TTC549 (cell line): ENCODE data around the gene GNAT3.

Experiments used
- FAIRE-seq: peaks from 2 replicates; lab custom pipeline; 2012; peaks lifted over from hg19 to GRCh38; lab: Jason Lieb, UNC

GNAT3 gene

DNA sequence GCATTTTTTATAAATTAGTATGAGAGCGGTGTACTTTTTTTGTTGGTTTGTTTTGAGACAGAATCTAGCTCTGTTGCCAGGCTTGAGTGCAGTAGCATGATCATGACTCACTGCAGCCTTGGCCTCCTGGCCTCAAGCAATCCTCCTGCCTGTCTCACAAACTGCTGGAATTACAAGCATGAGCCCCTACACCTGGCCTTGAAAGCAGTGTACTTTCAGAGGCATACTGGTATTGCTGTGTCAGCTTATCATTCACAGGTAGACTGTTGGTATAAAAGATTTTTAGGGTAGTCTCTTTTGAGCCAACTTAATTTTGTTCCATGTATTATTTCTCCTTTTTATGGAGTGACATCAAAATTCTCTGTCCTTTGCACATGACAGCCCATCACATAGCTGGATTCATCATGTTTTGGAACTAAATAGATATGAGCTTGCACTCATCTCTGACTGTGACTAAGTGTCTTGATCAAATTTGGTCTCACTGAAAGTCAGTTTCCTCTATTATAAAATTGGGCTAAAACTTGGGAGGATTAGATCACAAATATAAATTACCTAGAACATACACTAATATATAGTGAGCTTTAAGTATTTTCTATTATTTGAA, 12.4 kb downstream of the GNAT3 start:
- no peak for FAIRE-seq

DNA sequence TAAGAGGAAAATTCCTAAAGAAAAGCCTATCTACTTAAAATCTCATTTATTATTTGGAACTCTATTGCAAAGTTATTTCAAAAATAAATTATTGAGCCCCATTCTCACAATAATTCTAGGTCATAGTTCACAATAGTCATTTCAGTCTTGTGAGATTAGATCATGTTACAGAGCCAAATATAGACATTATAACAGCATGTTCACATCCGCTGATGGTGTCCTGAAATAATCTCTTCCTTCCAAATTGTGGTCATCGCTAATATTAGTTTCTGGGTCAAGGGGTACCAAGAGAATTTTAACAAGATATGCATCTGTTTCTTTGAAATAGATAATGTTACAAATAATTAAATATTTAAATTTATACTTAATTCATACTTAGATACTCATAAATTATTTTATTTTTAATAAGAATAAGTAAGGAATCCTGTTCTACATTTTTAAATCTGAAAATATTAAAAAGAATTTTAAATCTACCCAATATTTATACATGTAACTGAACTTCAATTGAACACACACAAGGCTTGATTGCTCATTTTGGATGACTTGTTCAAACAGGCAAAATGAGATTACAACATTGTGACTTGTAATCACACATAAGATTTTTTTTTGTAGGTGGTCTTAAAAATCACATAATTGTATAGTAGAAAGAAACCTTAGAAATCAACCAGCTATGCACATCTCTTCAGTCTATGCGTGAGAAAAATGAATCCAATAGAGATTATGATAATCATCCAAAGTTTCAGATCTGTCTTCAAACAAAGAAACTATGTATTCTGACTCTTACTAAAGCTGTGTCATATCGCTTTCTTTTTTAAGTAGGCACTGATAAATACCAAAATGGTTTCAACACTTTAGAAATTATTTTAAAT, 13.1 kb downstream of the GNAT3 start:
- FAIRE-seq = peak; percentile 62

GRCh38 chr7:80496586-80496985, 15.3 kb downstream of the GNAT3 start:
- no peak for FAIRE-seq

DNA sequence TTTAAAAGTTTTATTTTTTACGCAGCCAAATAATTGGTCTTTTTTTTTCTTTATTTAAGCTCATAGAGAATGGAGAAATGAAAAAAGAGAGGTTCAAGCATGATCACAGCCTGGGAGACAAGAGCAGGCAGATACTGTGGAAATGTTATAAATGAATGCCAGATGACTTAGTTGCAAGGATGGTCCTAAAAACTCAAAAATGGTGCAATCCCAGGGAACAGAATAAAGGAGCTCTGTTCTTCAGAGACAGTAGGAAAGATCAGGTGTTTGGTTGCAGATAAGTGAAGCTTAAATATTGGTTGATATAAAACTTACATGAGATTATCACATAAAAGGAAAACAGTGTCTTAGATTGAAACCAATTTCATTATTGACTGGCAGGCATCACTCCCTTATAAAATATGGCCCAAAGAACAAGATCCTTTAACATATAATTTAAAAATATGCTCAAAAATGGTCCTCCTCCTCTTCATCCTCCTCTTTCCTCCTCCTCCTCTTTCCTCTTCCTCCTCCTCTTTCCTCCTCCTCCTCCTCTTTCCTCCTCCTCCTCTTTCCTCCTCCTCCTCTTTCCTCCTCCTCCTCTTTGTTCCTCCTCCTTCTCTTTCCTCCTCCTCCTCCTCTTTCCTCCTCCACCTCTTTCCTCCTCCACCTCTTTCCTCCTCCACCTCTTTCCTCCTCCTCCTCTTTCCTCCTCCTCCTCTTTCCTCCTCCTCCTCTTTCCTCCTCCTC, 18.6 kb downstream of the GNAT3 start:
- FAIRE-seq = no peak

DNA sequence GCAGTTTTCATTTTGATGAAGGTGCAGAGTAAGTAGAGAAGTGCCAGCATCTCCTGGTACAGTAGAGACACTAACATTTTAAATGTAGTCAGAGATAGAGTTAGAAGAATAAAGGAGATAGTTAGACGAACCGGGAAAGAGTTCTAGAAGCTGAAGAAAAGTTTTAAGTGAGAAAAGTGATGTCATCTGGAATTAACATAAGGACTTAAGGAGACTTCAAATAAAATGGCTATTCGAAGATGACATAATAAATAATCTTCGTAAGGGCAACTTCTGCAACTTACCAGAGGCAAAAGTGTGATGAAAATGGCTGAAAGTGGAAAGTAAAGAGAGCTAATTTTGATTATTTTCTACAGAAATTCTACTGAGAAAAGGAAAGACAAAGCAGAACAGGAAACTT, 20.4 kb downstream of the GNAT3 start:
- no peak for FAIRE-seq

GRCh38 chr7:80488851-80489370, 23.0 kb downstream of the GNAT3 start:
- FAIRE-seq = no peak

DNA sequence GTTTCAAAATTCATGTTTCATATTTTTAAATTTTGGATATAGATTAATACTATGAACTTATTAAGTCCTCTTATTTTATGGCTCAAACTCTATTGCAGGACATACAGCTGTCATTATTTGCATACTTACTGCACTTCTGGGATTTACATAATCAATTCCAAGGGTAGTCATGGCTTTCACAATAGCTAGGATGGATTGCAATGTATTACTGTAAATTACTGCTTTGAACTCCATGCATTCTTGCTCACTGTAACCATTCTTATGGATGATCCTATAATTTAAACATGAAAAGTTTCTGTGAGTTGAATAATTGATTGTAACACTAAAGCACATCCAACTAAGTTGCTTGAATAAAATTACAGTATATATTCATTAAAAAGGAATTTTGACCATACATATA, 23.5 kb downstream of the GNAT3 start:
- FAIRE-seq = no peak

DNA sequence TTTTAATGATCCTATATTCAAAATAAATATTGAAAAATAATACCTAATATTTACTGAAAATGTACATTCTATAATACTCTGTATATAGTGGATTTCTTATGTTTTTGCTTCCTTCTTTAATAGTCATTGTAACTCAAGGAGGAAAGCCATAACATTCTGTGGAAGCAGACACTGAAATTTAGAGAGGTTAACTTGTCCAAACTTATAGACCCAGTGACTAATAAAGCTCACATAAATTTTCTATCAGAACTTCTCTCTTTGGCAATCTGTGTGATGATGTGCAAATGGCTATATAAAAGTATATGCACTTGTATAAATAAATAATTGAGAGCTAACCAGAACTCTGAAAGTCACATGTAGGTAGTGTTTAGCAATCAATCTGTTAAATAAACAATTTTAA, 26.1 kb downstream of the GNAT3 start:
- no peak for FAIRE-seq

GRCh38 chr7:80482950-80483349, 28.9 kb downstream of the GNAT3 start:
- FAIRE-seq = no peak

DNA sequence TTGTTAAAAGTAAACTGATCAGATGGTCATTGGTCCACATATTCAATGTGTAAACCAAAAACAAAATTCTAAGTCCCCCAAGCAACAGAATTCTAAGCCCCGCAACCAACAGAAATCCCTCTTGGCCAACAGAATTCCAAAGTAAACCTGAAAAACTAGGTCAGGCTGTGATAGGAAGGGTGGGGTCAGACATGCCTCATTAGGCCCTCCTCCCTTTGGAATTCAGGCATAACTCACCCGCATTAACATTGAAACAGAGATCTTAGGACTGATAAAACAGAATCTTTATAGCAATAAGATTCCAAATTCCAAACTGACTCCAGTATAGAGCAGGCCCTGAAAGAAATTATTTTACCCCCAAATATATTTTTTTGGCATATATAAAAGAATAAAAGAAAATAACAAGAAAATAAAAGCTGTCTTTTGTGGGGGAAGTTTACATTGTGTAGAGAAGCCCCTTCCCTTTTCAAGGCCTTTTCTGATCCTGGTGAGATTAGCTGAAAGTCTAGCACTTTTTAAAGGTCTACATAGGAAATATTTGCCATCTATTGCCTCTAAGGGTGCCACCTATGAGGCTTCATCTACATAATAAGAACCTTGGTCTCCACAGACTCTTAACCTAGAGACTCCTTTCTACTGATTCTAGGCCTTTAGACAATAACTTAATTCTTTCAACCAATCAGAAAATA, 30.5 kb downstream of the GNAT3 start:
- FAIRE-seq = no peak

- no peak for FAIRE-seq
Observed at GRCh38 chr7:80480566-80480965, 31.3 kb downstream of the GNAT3 start.

DNA sequence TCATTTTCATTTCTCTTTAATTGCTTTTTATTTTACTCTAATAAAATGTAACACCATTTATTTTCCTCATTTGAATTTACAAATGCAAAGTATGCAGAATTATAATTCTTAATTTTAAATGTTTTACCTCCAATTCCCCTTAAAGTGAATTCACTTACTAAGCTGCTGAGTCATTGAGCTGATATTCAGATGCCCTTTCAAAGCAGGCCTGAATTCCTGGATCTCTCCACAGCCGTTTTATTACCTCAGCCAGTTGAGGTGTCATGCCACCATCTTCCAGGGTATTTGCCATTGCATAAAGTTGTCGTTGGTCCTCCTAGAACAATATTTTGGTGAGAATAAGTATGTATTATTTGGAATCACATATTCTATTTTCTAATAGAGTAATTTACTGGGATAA, 33.2 kb downstream of the GNAT3 start:
- FAIRE-seq = no peak

DNA sequence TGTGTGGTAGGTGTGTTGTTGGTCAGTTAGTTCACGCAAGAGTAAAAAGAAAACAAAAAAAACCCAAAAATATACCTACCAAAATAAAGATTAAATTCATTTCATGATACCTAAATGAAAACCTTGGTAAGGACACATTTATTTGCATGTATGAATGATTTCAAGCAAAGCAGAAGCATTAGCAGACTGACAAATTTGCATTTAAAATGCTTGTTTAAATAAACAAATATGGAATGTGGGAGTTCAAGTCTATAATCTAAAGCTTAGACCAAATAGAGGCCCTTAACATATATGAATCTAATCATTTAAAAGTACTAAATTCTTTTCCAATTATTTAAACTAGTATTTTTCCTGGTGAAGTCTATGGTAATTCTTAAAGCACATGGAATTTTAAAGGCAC, 35.8 kb downstream of the GNAT3 start:
- no peak for FAIRE-seq

- no peak for FAIRE-seq
Observed at GRCh38 chr7:80475383-80475782, 36.5 kb downstream of the GNAT3 start.

- no peak for FAIRE-seq
Observed at GRCh38 chr7:80473751-80474150, 38.1 kb downstream of the GNAT3 start.

- no peak for FAIRE-seq
Observed at GRCh38 chr7:80472491-80473200, 39.2 kb downstream of the GNAT3 start.

DNA sequence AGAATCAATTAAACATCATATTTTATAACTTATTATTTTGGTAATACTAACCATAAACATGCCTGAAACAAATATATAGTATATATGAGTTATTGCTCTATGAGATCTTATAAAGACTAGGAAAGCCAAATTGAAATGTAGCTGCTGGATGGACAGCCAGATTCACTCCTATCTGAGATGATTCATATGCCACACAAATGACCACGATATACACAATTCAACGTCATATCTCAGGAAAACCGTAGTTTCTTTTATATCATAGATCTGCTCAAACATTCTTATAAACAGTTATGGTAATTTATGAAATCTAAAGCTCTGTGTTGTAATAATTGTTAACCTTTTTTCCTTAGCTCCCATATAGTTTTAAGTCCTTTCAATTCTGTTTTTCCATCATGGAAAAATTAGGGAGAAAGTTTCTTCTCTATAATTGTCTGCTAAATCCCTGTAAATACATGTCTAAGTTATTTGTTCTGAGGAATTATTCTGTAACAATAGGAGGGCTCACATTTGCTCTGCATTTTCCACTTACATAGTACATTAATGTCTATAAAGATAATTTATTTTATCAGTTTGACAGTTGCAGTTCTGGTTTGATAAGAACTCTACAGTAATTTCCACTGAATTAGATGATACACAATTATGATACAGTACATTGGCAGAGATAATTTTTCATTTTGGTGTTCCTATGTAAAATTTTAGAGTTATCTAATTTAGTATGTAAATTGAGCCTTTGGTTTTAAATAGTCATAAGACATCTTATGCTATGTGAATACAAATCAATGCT, 42.7 kb downstream of the GNAT3 start:
- FAIRE-seq = no peak

GRCh38 chr7:80467069-80467468, 44.8 kb downstream of the GNAT3 start:
- no peak for FAIRE-seq

DNA sequence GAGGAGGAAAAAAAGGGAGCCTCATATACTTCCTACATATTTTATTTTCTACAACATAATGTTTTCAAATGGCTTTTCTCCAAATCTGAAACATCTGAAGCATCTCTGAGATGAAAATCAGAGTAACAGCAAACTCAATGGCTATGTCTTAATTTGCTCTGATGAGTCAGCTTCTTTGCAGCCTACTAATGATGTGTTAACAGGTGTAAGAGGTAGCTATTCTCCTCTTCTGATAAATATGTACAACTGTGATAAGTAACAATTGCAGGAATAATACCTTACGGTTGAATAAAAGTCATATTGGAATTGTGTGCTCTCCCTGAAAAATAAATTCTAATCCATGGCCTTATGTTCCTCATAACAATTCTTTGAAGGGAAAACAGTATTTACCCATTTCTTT, 45.2 kb downstream of the GNAT3 start:
- FAIRE-seq = no peak

DNA sequence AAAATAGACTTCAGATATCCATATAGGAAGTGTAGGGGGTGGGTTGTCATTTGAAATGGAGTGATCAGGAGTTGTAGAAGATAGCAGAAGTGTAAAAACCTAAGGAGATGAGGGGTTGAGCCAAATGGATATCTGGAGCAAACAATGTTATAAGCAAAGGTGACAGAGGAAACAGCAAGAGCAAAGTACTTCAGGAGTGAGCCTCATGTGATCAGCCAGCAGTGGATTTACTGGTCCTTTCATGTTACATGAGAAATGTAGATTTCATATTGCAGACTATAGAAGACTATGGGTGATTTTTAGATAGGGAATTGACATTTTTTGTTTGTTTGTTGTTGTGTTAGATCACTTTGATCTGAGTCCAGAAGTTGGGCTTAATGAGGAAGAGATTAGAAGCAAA, 47.7 kb downstream of the GNAT3 start:
- no peak for FAIRE-seq
